ENCODE data around the gene CLDND2.
"Not testable (repeated sequence)": the region's sequence is repeated elsewhere in the genome, so short reads cannot be mapped to it uniquely, and the experiment has no call there.

The CLDND2 gene

GRCh38 chr19:51368366-51369282, at the start of gene CLDND2:
Gene CLDND2, minus strand, starts transcription at chr19:51369003. Its CDS starts 426 bp downstream, at chr19:51368577.
- peak; percentile 8 for DNase-seq

- no peak for DNase-seq
These were observed 49.0 kb upstream of the CLDND2 start for GRCh38 chr19:51417810-51418157.

GRCh38 chr19:51417107-51417809, 48.5 kb upstream of the CLDND2 start, which contains the start of gene SIGLEC10:
Gene SIGLEC10, minus strand, starts transcription at chr19:51417642. Its CDS starts 61 bp downstream, at chr19:51417581.
- DNase-seq, result no peak

GRCh38 chr19:51416422-51416821, 47.6 kb upstream of the CLDND2 start:
- not testable (repeated sequence) for DNase-seq

GRCh38 chr19:51415187-51415586, 46.4 kb upstream of the CLDND2 start:
- no peak for DNase-seq

- no peak for DNase-seq
These were observed 42.3 kb upstream of the CLDND2 start for GRCh38 chr19:51410950-51411748.

- no peak for DNase-seq
These were observed 38.8 kb upstream of the CLDND2 start for GRCh38 chr19:51407511-51408131.

GRCh38 chr19:51402117-51402516, 33.3 kb upstream of the CLDND2 start:
- DNase-seq, result no peak

- not testable (repeated sequence) for DNase-seq
These were observed 31.1 kb upstream of the CLDND2 start for GRCh38 chr19:51399936-51400335.

GRCh38 chr19:51399231-51399630, 30.4 kb upstream of the CLDND2 start:
- no peak for DNase-seq

- DNase-seq, result no peak
These were observed 29.4 kb upstream of the CLDND2 start for GRCh38 chr19:51398096-51398704.

GRCh38 chr19:51397453-51397852, 28.6 kb upstream of the CLDND2 start:
- DNase-seq, result not testable (repeated sequence)

- DNase-seq, result no peak
These were observed 27.4 kb upstream of the CLDND2 start for GRCh38 chr19:51396175-51396574.

- peak; percentile 75 for DNase-seq
These were observed 25.4 kb upstream of the CLDND2 start for GRCh38 chr19:51394050-51394836.

GRCh38 chr19:51392701-51393100, 23.9 kb upstream of the CLDND2 start:
- DNase-seq, result no peak

GRCh38 chr19:51391073-51391611, 22.3 kb upstream of the CLDND2 start:
- no peak for DNase-seq

GRCh38 chr19:51389143-51389542, 20.3 kb upstream of the CLDND2 start:
- DNase-seq, result no peak

- no peak for DNase-seq
These were observed 19.2 kb upstream of the CLDND2 start, which contains the start of gene LIM2 for GRCh38 chr19:51387924-51388389. Gene LIM2, minus strand, starts transcription at chr19:51387974. Its CDS starts 531 bp downstream, at chr19:51387443.

- DNase-seq, result no peak
These were observed 18.2 kb upstream of the CLDND2 start for GRCh38 chr19:51386882-51387520.

GRCh38 chr19:51382004-51382403, 13.2 kb upstream of the CLDND2 start:
- no peak for DNase-seq
